Esophagus muscularis mucosa (tissue), 4 donors: ENCODE measurements around the gene EIF4E2. TPM values are rescaled to one million over a fixed set of nuclear protein-coding genes. Genes with fewer than 3 reads are reported as not detected.

ENCODE experiments used
- DNase-seq: peaks from one replicate; pipeline ENCODE4 v3.0.0-alpha.2; 2017; ENCODE audit errors: extremely low spot score
- H3K27ac ChIP-seq, 4 donors: fragments of 200-600 bp; sonication (generic); replicated peaks in 1 of 4; 1 replicate in 3 of 4; 2 replicates in 1 of 4; pipeline ENCODE4 v1.5.1; 2016 to 2019; ENCODE audit warnings: mild to moderate bottlenecking in 1 of 4
- H3K27me3 ChIP-seq, 4 donors: fragments of 200-600 bp; sonication (generic); one replicate each; pipeline versions ENCODE4 v1.5.1 to v1.6.0; 2016 to 2019
- H3K36me3 ChIP-seq, 4 donors: fragments of 200-600 bp; sonication (generic); one replicate each; pipeline ENCODE4 v1.5.1; 2016 to 2019
- H3K4me1 ChIP-seq, 4 donors: fragments of 200-600 bp; sonication (generic); one replicate each; pipeline ENCODE4 v1.5.1; 2016 to 2019
- H3K4me3 ChIP-seq, 4 donors: fragments of 200-600 bp; sonication (generic); 1 replicate in 2 of 4; 2 replicates in 2 of 4; pipeline ENCODE4 v1.5.1; 2016 to 2019; ENCODE audit warnings: mild to moderate bottlenecking in 4 of 4, moderate library complexity in 1 of 4
- H3K9me3 ChIP-seq, 4 donors: fragments of 200-600 bp; sonication (generic); 1 replicate in 3 of 4; 2 replicates in 1 of 4; pipeline ENCODE4 v1.5.1; 2016 to 2019
- EP300 ChIP-seq: sonication (generic); formaldehyde crosslinking; IDR thresholded peaks from one replicate; pipeline ENCODE4 v1.6.1; 2017; ENCODE audit warnings: antibody characterized with exemption
- POLR2A ChIP-seq: fragments of 450-650 bp; IDR thresholded peaks from one replicate; pipeline ENCODE4 v1.6.1; 2017; ENCODE audit warnings: antibody characterized with exemption, moderate library complexity, mild to moderate bottlenecking, low read depth
- POLR2AphosphoS5 ChIP-seq, 2 donors: sonication (generic); formaldehyde crosslinking; IDR thresholded peaks; one replicate each; pipeline ENCODE4 v1.6.1; 2017; ENCODE audit warnings: antibody characterized with exemption in 2 of 2
- WGBS: methylation state at CpG from one replicate; pipeline ENCODE4 v1.1.5; 2018; 5-methylcytosine and 5-hydroxymethylcytosine counted together
- intact Hi-C: fragments of 100-400 bp; cut with DNase I; formaldehyde crosslinking; loops from one replicate; pipeline ENCODE4 v1.15.1; 2023
- total RNA-seq, 4 donors: library from RNA; depleted of rRNA; stranded (reverse); fragments of >200 nt; gene quantifications; one replicate each; pipeline versions ENCODE4 v1.1.0 to v1.2.1, GENCODE V29; 2016
- TF ChIP-seq, protein P1 (sequence below), 3 experiments: fragments of 200-600 bp in 2 of 3; fragments of 450-650 bp in 1 of 3; sonication (generic) in 2 of 3; IDR thresholded peaks; one replicate each; pipeline ENCODE4 v1.5.1; 2017 to 2019; ENCODE audit warnings: antibody characterized with exemption in 3 of 3, mild to moderate bottlenecking in 2 of 3, moderate library complexity in 1 of 3

EIF4E2 gene
- total RNA-seq, 4 donors from 2014 or later = 37.0 to 55.8 (median 44.2) TPM

DNA sequence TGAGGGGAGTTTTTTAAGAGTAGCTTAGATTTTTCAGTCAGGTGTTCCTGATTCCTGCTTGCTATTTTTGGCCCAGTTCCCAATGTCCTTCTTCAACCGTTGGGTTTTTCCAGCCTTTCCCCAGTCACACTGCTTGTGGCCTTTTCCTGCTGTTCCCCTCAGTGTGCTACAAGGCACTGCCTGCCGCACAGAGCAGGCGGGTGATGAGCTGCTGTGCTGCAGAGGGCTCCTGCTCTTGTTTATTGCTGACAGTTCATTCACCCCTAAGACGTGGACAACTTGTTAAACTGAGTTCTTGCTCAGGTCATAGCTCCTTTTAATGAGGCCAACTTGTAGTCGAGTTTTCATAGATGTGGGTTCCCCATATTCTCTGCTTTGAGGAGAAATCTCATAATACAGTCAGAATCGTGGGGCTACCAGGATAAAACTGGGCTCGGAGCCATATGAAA lies 20.6 kb downstream of the EIF4E2 start:
- H3K4me3 ChIP-seq = no peak overlapping the region

DNA sequence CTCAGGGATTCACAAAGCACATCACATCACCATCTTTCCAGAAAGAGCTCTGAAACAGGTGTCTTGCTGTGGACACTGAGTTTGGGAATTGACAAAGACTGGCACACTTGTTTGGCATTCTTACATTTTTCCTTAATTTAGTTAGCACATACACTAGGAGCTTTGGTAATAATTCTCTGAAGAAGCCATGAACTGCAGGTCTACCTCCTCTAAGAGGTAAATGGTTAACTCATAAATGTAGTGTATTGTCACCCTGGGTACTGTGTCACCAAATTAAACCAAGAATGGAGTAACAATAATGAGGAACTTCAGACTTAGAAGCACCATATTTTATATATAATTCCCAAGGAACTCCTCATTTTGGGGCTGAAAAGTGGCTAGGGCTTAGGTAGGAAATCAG lies 22.6 kb downstream of the EIF4E2 start:
- H3K4me3 ChIP-seq = no peak overlapping the region
- peaks cover 6 to 87% (median 76%) of the 10 kb centered on the region in 4 donors for H3K36me3 ChIP-seq
- no peaks in the 10 kb centered on the region for H3K9me3 ChIP-seq
- peaks cover 0 to 3% (median 0%) of the 10 kb centered on the region in 4 donors for H3K4me1 ChIP-seq
- intact Hi-C loops = no loop called here
- H3K27me3 ChIP-seq = no peaks in the 10 kb centered on the region
- H3K27ac ChIP-seq = no peak overlapping the region
- no peak for TF ChIP-seq POLR2AphosphoS5 (IDR thresholded peaks at IDR 0.05)
- no peak for TF ChIP-seq POLR2A
- no peak for TF ChIP-seq EP300
- TF ChIP-seq, protein P1, sequence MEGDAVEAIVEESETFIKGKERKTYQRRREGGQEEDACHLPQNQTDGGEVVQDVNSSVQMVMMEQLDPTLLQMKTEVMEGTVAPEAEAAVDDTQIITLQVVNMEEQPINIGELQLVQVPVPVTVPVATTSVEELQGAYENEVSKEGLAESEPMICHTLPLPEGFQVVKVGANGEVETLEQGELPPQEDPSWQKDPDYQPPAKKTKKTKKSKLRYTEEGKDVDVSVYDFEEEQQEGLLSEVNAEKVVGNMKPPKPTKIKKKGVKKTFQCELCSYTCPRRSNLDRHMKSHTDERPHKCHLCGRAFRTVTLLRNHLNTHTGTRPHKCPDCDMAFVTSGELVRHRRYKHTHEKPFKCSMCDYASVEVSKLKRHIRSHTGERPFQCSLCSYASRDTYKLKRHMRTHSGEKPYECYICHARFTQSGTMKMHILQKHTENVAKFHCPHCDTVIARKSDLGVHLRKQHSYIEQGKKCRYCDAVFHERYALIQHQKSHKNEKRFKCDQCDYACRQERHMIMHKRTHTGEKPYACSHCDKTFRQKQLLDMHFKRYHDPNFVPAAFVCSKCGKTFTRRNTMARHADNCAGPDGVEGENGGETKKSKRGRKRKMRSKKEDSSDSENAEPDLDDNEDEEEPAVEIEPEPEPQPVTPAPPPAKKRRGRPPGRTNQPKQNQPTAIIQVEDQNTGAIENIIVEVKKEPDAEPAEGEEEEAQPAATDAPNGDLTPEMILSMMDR (IDR thresholded peaks at IDR 0.05) = no peak
- DNase-seq = no peak

More for the DNA sequence above, 20.6 kb downstream of the EIF4E2 start:
- no peaks in the 10 kb centered on the region for H3K9me3 ChIP-seq
- H3K36me3 ChIP-seq = peaks cover 25 to 98% (median 90%) of the 10 kb centered on the region in 4 donors
- 66% methylated on average over 7 of the region's 7 CpGs for WGBS
- TF ChIP-seq, protein P1 (IDR thresholded peaks at IDR 0.05) = no peak
- TF ChIP-seq EP300 (no peak), POLR2A (no peak), POLR2AphosphoS5 (IDR thresholded peaks at IDR 0.05) (no peak)
- H3K27ac ChIP-seq = no peak overlapping the region
- DNase-seq = no peak
- H3K4me1 ChIP-seq = peaks cover 0 to 3% (median 0%) of the 10 kb centered on the region in 4 donors
- intact Hi-C loops = no loop called here
- no peaks in the 10 kb centered on the region for H3K27me3 ChIP-seq

DNA sequence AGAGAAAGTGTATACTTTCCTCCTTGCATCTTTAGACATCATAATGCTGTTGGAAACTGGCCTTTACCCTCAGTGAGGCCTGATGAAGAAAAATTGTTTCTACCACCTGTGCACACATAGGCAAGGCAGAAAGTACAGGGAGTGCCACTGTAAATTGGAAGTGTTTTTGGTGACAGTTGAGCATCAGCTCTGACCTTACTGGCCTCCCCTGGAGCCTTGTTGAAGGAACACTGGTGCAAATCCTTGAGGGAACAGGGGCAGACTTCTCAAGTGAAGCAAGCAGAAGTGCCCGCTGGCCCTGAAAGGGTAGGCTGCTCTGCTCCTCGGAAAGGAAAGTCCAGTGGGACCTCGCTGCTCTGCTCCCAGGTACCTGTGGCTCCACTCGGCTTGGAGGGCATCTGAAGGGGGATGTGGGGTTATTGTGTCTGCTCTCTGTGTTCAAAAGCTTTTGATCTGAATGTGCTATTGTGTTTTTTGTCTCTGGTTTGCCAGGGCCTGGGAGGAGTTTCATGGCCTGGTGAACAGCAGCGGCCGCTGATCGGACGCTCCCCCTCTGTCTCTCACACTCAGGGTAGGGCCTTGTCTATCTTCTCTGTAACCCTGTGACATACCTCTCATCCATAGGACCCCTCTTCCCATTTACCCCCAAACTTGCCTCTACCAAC lies 23.4 kb downstream of the EIF4E2 start:
- no peak for DNase-seq
- Histone ChIP-seq H3K4me3 (no peak overlapping the region), H3K9me3 (no peaks in the 10 kb centered on the region), H3K27ac (no peak overlapping the region), H3K27me3 (no peaks in the 10 kb centered on the region), H3K4me1 (peaks cover 0 to 3% (median 0%) of the 10 kb centered on the region in 4 donors), H3K36me3 (peaks cover 3 to 80% (median 68%) of the 10 kb centered on the region in 4 donors)
- intact Hi-C loops = no loop called here
- TF ChIP-seq, protein P1 (IDR thresholded peaks at IDR 0.05) = no peak
- 92% methylated on average over 8 of the region's 8 CpGs for WGBS

DNA sequence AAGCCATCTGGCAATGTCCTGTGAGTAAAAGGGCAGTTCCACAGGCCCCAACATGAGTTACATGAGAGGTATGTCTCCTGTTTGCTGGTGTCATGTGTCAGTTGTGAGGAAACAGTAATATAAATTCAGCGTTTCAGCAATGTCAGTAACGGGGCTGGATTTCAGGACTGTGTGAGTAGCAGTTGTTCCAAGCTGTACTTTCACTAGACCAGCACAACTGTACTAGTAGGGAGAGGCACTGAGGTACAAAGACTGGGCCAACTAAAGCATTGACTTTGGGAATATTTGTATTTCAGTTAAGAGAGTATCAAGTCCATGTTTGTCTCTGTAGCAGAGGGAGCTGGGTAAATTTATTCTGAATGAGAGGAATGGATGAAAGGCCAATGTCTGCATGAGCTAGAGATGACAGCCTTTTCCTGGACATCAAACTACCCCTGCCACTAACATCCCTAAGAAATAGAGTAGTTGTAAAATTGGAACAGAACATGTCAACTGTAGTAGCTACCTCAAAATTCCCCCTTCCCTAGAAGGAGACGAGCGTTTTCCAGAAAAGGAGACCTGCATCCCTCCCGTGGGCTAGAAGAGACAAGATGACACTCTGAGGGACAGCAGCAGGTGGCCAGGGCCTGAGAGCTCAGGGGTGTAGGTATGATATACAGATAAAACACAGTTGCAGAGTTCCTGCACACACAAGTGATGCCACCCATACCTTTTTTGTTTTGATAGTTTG lies 24.4 kb downstream of the EIF4E2 start:
- peaks cover 3 to 77% (median 58%) of the 10 kb centered on the region in 4 donors for H3K36me3 ChIP-seq
- H3K9me3 ChIP-seq = no peaks in the 10 kb centered on the region
- intact Hi-C loops = no loop called here

More for the DNA sequence above, 24.4 kb downstream of the EIF4E2 start:
- Histone ChIP-seq H3K4me3 (no peak overlapping the region), H3K27ac (no peak overlapping the region), H3K4me1 (peaks cover 0 to 3% (median 0%) of the 10 kb centered on the region in 4 donors), H3K27me3 (no peaks in the 10 kb centered on the region)
- TF ChIP-seq POLR2AphosphoS5 (IDR thresholded peaks at IDR 0.05) (no peak), EP300 (no peak), POLR2A (no peak)
- TF ChIP-seq, protein P1 (IDR thresholded peaks at IDR 0.05) = no peak
- DNase-seq = no peak
- WGBS = 89% methylated on average over 5 of the region's 5 CpGs
